ENCODE results near the gene ZBTB21.

Gene ZBTB21

GRCh38 chr21:41941941-41942340 lies 68.2 kb downstream of the ZBTB21 start:
- Histone ChIP-seq H3K4me3 (no peak overlapping the region), H3K27ac (no peak overlapping the region), H3K4me1 (peaks cover 0 to 12% (median 2%) of the 10 kb centered on the region in 4 donors), H3K9me3 (no peaks in the 10 kb centered on the region), H3K36me3 (peaks cover 7 to 37% (median 15%) of the 10 kb centered on the region in 3 donors), H3K27me3 (no peaks in the 10 kb centered on the region)
- DNase-seq: no peak
- TF ChIP-seq CTCF (IDR thresholded peaks at IDR 0.05): no peak
- intact Hi-C loops (cut with DNase I; ENCODE audit: low total_unique reads): no loop called here

- H3K9me3 ChIP-seq: no peaks in the 10 kb centered on the region
- no peak overlapping the region for H3K27ac ChIP-seq
- no peak for TF ChIP-seq CTCF (IDR thresholded peaks at IDR 0.05)
- no peak for DNase-seq
- no peaks in the 10 kb centered on the region for H3K27me3 ChIP-seq
- H3K4me3 ChIP-seq: no peak overlapping the region
- H3K4me1 ChIP-seq: peaks cover 0 to 5% (median 0%) of the 10 kb centered on the region in 4 donors
- H3K36me3 ChIP-seq: peaks cover 7 to 37% (median 15%) of the 10 kb centered on the region in 3 donors
- intact Hi-C loops (cut with DNase I; ENCODE audit: low total_unique reads): no loop called here
Measured at GRCh38 chr21:41940431-41940830, 69.7 kb downstream of the ZBTB21 start.

- H3K36me3 ChIP-seq: peaks cover 7 to 37% (median 15%) of the 10 kb centered on the region in 3 donors
- no peak overlapping the region for H3K4me3 ChIP-seq
- H3K27ac ChIP-seq: no peak overlapping the region
- H3K27me3 ChIP-seq: no peaks in the 10 kb centered on the region
- no peak for TF ChIP-seq CTCF (IDR thresholded peaks at IDR 0.05)
- intact Hi-C loops (cut with DNase I; ENCODE audit: low total_unique reads): no loop called here
- no peaks in the 10 kb centered on the region for H3K9me3 ChIP-seq
- DNase-seq: no peak
- H3K4me1 ChIP-seq: peaks cover 0 to 6% (median 0%) of the 10 kb centered on the region in 4 donors
Measured at GRCh38 chr21:41939391-41939790, 70.8 kb downstream of the ZBTB21 start.
